Measurements from ENCODE around the gene LCE1F.

DNA sequence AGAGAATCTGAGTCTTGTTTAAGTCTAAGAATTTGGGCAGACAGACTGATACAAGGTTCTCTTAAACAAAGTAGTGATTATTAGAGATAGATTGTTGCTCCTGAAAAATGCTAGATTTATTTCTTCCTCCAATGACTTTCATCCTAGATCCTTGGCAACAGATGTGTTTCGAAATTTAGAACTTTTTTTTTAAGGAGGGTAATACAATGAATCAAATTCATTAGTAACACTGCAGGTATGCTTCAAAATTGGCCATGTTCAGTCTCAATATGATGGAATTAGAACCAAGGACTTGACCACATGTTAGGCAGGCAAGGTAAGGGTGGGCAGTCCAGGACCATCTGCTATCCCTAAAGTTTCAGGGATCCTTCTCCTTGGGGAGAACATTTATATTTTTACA, 4.5 kb upstream of the LCE1F start:
- TF ChIP-seq MAX (IDR thresholded peaks at IDR 0.05): no peak
- TF ChIP-seq REST (IDR thresholded peaks at IDR 0.05; ENCODE audit: low read depth): no peak
- TF ChIP-seq CTCF (IDR thresholded peaks at IDR 0.05 in 2 of 3, conservative IDR thresholded peaks at IDR 0.05 in 1 of 3; ENCODE audit: borderline replicate concordance in 1 of 3, insufficient read depth in 1 of 3, low read depth in 2 of 3, low read length in 2 of 3): no peak
- TF ChIP-seq POLR2A (IDR thresholded peaks at IDR 0.05; ENCODE audit: borderline replicate concordance, extremely low read depth, insufficient read depth, insufficient read length): no peak
- no peak for TF ChIP-seq CEBPB (IDR thresholded peaks at IDR 0.05; ENCODE audit: low read depth)
- no peak for TF ChIP-seq SIN3A (IDR thresholded peaks at IDR 0.05; ENCODE audit: low read depth)
- TF ChIP-seq ELF1 (IDR thresholded peaks at IDR 0.05; ENCODE audit: borderline replicate concordance, low read depth): no peak
